ENCODE results near the gene IQCE.

DNA sequence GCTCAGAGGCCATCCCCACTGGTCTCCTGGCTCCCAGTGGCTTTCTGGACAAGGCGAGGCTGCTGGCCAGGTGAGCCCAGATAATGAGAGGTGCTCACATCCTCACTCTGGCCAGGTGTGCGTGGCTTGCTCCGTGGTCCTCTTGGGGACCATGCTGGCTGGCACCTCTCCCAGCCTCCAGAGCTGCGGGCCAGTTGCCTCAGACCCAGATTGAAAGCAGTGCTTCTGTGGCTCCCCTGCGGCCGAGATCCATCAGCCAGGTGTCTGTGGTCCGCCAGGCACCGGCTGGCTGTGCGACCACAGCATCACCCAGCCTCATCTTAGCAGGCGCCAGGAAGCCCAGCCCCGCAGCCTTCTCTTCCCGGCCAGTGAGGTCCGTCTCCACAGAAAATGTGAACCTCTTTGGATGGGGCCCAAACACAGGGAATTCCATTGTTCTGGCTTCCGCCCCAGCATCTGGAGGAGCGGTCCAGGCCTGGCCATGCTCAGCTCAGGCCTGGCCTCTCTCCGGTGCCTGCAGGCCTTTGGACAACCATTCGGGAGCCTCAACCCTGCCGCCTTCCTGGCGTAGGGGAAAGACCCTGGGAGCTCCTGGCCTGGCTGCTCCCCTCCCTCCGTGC lies 67.8 kb downstream of the IQCE start:
- TF ChIP-seq, protein P1, sequence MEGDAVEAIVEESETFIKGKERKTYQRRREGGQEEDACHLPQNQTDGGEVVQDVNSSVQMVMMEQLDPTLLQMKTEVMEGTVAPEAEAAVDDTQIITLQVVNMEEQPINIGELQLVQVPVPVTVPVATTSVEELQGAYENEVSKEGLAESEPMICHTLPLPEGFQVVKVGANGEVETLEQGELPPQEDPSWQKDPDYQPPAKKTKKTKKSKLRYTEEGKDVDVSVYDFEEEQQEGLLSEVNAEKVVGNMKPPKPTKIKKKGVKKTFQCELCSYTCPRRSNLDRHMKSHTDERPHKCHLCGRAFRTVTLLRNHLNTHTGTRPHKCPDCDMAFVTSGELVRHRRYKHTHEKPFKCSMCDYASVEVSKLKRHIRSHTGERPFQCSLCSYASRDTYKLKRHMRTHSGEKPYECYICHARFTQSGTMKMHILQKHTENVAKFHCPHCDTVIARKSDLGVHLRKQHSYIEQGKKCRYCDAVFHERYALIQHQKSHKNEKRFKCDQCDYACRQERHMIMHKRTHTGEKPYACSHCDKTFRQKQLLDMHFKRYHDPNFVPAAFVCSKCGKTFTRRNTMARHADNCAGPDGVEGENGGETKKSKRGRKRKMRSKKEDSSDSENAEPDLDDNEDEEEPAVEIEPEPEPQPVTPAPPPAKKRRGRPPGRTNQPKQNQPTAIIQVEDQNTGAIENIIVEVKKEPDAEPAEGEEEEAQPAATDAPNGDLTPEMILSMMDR (IDR thresholded peaks at IDR 0.05 in 2 of 3, conservative IDR thresholded peaks at IDR 0.05 in 1 of 3; ENCODE audit: control insufficient read depth in 2 of 3, extremely low read depth in 1 of 3, insufficient read depth in 1 of 3, low read depth in 3 of 3, low read length in 3 of 3) = no peak
- TF ChIP-seq RAD21 (IDR thresholded peaks at IDR 0.05; ENCODE audit: insufficient read depth, low read depth, low read length) (no peak), EZH2 (IDR thresholded peaks at IDR 0.05; ENCODE audit: borderline replicate concordance, control insufficient read depth, low read depth, low read length) (no peak)
